K562 (cell line): Measurements from ENCODE around the gene LSR. TPM values are rescaled to one million over a fixed set of nuclear protein-coding genes. Genes with fewer than 3 reads are reported as not detected.

ENCODE experiments used
- ATF3 ChIP-seq, 2 experiments: fragments of 450-650 bp in 1 of 2; sonication (generic) in 1 of 2; formaldehyde crosslinking in 1 of 2; IDR thresholded peaks in 1 of 2; conservative IDR thresholded peaks in 1 of 2; 2 replicates each; pipeline versions ENCODE4 v1.6.1 to v1.8.1; 2016 to 2023; ENCODE audit warnings: mild to moderate bottlenecking in 2 of 2, moderate library complexity in 2 of 2, inconsistent platforms in 1 of 2, missing genetic modification reagents in 1 of 2
- BRD4 ChIP-seq: fragments of 200-600 bp; sonication (generic); IDR thresholded peaks from 2 replicates; pipeline ENCODE4 v1.6.1; 2017; ENCODE audit warnings: inconsistent platforms
- BRF1 ChIP-seq: IDR thresholded peaks from 3 replicates; pipeline ENCODE4 v1.6.1; 2011; ENCODE audit warnings: borderline replicate concordance, mild to moderate bottlenecking; ENCODE audit not compliant: insufficient read length; ENCODE audit errors: extremely low read depth
- CTBP1 ChIP-seq: fragments of 450-650 bp; IDR thresholded peaks from 2 replicates; pipeline ENCODE4 v1.6.1; 2016; ENCODE audit warnings: borderline replicate concordance
- DLX4 ChIP-seq: fragments of 250-450 bp; sonication (Bioruptor Pico); IDR thresholded peaks from 2 replicates; pipeline ENCODE4 v1.6.1; 2021; ENCODE audit warnings: mild to moderate bottlenecking
- DMBX1 ChIP-seq: fragments of 250-450 bp; sonication (Bioruptor Pico); IDR thresholded peaks from 2 replicates; pipeline ENCODE4 v1.8.0; 2022; ENCODE audit warnings: inconsistent platforms, mild to moderate bottlenecking, moderate library complexity, borderline replicate concordance
- EHMT2 ChIP-seq: fragments of 450-650 bp; IDR thresholded peaks from 2 replicates; pipeline ENCODE4 v1.6.1; 2018; ENCODE audit warnings: antibody characterized with exemption
- HBP1 ChIP-seq: fragments of 450-650 bp; formaldehyde crosslinking; IDR thresholded peaks from 2 replicates; pipeline ENCODE4 v1.4.0; 2022; ENCODE audit warnings: missing genetic modification characterization
- HDAC2 ChIP-seq: fragments of 450-650 bp; IDR thresholded peaks from 2 replicates; pipeline ENCODE4 v1.6.1; 2016; ENCODE audit warnings: mild to moderate bottlenecking
- HES1 ChIP-seq: fragments of 450-650 bp; IDR thresholded peaks from 2 replicates; pipeline ENCODE4 v1.6.1; 2016; ENCODE audit warnings: low read depth, mild to moderate bottlenecking, moderate library complexity
- HEY1 ChIP-seq: fragments of 250-450 bp; sonication (Bioruptor Pico); IDR thresholded peaks from 2 replicates; pipeline ENCODE4 v1.5.0; 2020; ENCODE audit warnings: mild to moderate bottlenecking, moderate library complexity, borderline replicate concordance
- KAT7 ChIP-seq: sonication (generic); formaldehyde crosslinking; IDR thresholded peaks from 2 replicates; pipeline ENCODE4 v1.8.0; 2022; ENCODE audit warnings: missing genetic modification reagents, mild to moderate bottlenecking, borderline replicate concordance
- MEF2D ChIP-seq: conservative IDR thresholded peaks from 2 replicates; pipeline ENCODE4 v1.6.1; 2016; ENCODE audit warnings: low read depth, missing genetic modification characterization, missing compliant biosample characterization
- MTA3 ChIP-seq: fragments of 450-650 bp; formaldehyde crosslinking; IDR thresholded peaks from 2 replicates; pipeline ENCODE4 v1.6.1; 2017; ENCODE audit warnings: mild to moderate bottlenecking, borderline replicate concordance
- MYBL2 ChIP-seq, 2 experiments: fragments of 450-650 bp in 1 of 2; sonication (generic) in 1 of 2; formaldehyde crosslinking in 1 of 2; IDR thresholded peaks; 2 replicates each; pipeline versions ENCODE4 v1.6.1 to v1.8.1; 2017 to 2022; ENCODE audit warnings: borderline replicate concordance in 1 of 2, inconsistent platforms in 1 of 2, low read depth in 1 of 2, mild to moderate bottlenecking in 1 of 2, missing genetic modification reagents in 1 of 2, moderate library complexity in 1 of 2
- NR1H2 ChIP-seq: sonication (generic); formaldehyde crosslinking; IDR thresholded peaks from 2 replicates; pipeline ENCODE4 v1.4.0; 2020; ENCODE audit warnings: mild to moderate bottlenecking, missing genetic modification reagents
- STAG1 ChIP-seq: sonication (generic); formaldehyde crosslinking; IDR thresholded peaks from 2 replicates; pipeline ENCODE4 v1.5.0; 2020; ENCODE audit warnings: missing genetic modification reagents, borderline replicate concordance
- TGIF2 ChIP-seq: sonication (generic); formaldehyde crosslinking; IDR thresholded peaks from 2 replicates; pipeline ENCODE4 v1.8.1; 2022; ENCODE audit warnings: mild to moderate bottlenecking, missing genetic modification reagents, moderate library complexity
- ZFP36 ChIP-seq: fragments of 150-350 bp; IDR thresholded peaks from 2 replicates; pipeline ENCODE4 v1.6.1; 2018; ENCODE audit warnings: low read length, low read depth; ENCODE audit not compliant: partially characterized antibody
- ZNF277 ChIP-seq: fragments of 250-450 bp; sonication (Bioruptor Pico); IDR thresholded peaks from 2 replicates; pipeline ENCODE4 v1.8.0; 2022; ENCODE audit warnings: inconsistent platforms, mild to moderate bottlenecking, moderate library complexity, borderline replicate concordance
- ZNF512 ChIP-seq: IDR thresholded peaks from 2 replicates; pipeline ENCODE4 v1.6.1; 2016; ENCODE audit warnings: missing genetic modification characterization, missing compliant biosample characterization
- polyA plus RNA-seq, 8 experiments: library from polyadenylated mRNA; depleted of rRNA in 4 of 8; stranded (reverse) in 5 of 8; unstranded in 3 of 8; fragments of >200 nt; fragmentation: Nextera tagmentation in 2 of 8; fragmentation: Illumina TruSeq in 1 of 8; extraction: Ambion mirVana in 2 of 8; extraction: Trizol in 1 of 8; gene quantifications; 2 replicates each; pipeline versions ENCODE4 v1.2.1 to v1.2.3, GENCODE V29; 2011 to 2014; ENCODE audit warnings: inconsistent platforms in 1 of 8, missing spikeins in 1 of 8
- total RNA-seq, 7 experiments: library from RNA; depleted of rRNA in 6 of 7; stranded (reverse); fragments of >200 nt in 6 of 7; fragmentation: Illumina TruSeq in 2 of 7; extraction: Trizol in 2 of 7; gene quantifications; 2 replicates each; pipeline versions ENCODE4 v1.2.1 to v1.2.3, GENCODE V29; 2011 to 2021; ENCODE audit warnings: low replicate concordance in 1 of 7

Gene LSR
- total and polyA plus RNA-seq, 9 of the 15 experiments (the other 6 are each of a cell fraction or from before 2014, with no cell fraction given) = 0.44 to 87.9 (median 28.0) TPM

GRCh38 chr19:35220315-35220921 is 28.4 kb upstream of the LSR start (continued):
- TF ChIP-seq HDAC2 (peak; percentile 97), CTBP1 (peak; percentile 86), EHMT2 (peak; percentile 91), ZNF277 (no peak), ATF3 (IDR thresholded peaks at IDR 0.05) (no peak; the same call in 1 of the 2 replicates), ATF3 (CRISPR knock-in tag; conservative IDR thresholded peaks at IDR 0.05) (no peak), HEY1 (no peak), ZFP36 (no peak), MEF2D (tag) (peak; percentile 69; the same call in 1 of the 2 replicates), ZNF512 (tag) (no peak), DLX4 (CRISPR knock-in tag) (no peak), BRD4 (no peak; the same call in 1 of the 2 replicates), MTA3 (peak; percentile 85; the same call in 1 of the 2 replicates), HES1 (peak; percentile 80), MYBL2 (IDR thresholded peaks at IDR 0.05; ENCODE audit: low read depth) (peak; percentile 47; the same call in 1 of the 2 replicates), MYBL2 (CRISPR knock-in tag; IDR thresholded peaks at IDR 0.05; ENCODE audit: borderline replicate concordance) (no peak), BRF1 (no peak), STAG1 (CRISPR knock-in tag) (no peak), DMBX1 (0 out of 2 replicates have a peak, but pooled peaks have one; percentile 76), KAT7 (no peak), TGIF2 (CRISPR knock-in tag) (no peak), NR1H2 (CRISPR knock-in tag) (no peak), HBP1 (no peak)
